Measurements from ENCODE around the gene FBN1.

Gene FBN1

GRCh38 chr15:48419896-48420295 is 225.6 kb downstream of the FBN1 start:
- no peak for DNase-seq

- DNase-seq = no peak
Observed at GRCh38 chr15:48418343-48418742, 227.2 kb downstream of the FBN1 start.

GRCh38 chr15:48416301-48416700 is 229.2 kb downstream of the FBN1 start:
- DNase-seq = no peak

- no peak for DNase-seq
Observed at GRCh38 chr15:48415036-48415886, 230.2 kb downstream of the FBN1 start.

GRCh38 chr15:48414015-48414414 is 231.5 kb downstream of the FBN1 start:
- peak; percentile 87 for DNase-seq

- DNase-seq = peak; percentile 39
Observed at GRCh38 chr15:48413304-48413703, 232.2 kb downstream of the FBN1 start.

- peak; percentile 93 for DNase-seq
Observed at GRCh38 chr15:48411971-48412591, 233.4 kb downstream of the FBN1 start.

DNA sequence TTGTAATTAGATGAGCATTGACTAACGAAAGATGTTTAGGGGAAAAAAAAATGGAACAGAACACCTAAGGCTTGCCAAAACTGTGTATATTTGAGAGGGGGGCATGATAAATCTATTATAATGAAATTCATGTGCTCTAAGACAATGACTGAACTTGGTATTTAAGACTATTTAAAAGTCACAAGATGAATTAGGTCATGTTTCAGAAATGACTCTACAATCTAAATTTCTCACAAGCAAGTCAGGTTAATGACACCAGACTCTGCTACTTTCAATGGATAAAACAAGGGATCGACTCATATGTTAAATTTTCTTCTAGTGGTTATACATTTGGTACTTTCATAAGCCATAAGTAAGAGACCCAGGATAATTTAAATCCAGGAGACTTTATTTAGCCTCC is 235.9 kb downstream of the FBN1 start:
- no peak for DNase-seq

- no peak for DNase-seq
Observed at GRCh38 chr15:48408327-48408726, 237.2 kb downstream of the FBN1 start.

DNA sequence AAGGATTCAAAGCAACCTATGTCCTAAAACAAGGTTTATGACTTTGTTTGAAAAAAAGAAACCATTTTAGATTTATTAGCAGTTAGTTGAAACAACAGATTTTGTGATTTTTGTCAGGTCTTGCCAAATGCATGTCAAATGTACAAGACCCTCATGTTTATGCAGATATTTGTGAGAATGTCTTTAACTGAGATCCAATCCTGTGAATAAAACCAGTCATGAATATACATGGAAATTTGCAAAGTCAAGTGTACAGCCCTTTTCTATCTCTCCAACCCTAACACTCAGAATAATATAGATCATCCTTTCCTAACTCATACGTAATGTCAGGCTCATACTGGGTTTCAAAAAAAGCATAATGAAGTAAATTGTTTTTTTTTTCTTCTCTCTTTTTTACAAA is 237.9 kb downstream of the FBN1 start:
- DNase-seq = no peak

DNA sequence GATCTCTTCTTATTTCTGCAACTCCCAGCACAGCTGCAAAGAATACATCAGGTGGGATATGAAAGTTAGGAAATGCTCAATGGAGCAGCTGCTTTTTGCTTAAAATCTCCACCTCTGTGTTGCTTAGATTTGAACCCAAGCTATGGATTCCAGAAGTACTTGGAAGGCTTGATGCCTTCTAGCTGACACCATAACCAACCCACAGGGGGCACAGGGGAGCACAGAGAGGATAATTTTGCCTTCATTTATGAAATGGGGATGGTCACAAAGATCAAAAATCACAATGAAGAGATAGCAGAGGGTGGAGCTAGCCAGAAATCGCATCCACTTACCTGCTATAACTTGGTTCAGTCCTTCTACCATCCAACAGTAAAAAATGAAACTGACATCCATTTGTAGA is 238.6 kb downstream of the FBN1 start:
- no peak for DNase-seq

- DNase-seq = no peak
Observed at GRCh38 chr15:48406266-48406891, 239.1 kb downstream of the FBN1 start.

DNA sequence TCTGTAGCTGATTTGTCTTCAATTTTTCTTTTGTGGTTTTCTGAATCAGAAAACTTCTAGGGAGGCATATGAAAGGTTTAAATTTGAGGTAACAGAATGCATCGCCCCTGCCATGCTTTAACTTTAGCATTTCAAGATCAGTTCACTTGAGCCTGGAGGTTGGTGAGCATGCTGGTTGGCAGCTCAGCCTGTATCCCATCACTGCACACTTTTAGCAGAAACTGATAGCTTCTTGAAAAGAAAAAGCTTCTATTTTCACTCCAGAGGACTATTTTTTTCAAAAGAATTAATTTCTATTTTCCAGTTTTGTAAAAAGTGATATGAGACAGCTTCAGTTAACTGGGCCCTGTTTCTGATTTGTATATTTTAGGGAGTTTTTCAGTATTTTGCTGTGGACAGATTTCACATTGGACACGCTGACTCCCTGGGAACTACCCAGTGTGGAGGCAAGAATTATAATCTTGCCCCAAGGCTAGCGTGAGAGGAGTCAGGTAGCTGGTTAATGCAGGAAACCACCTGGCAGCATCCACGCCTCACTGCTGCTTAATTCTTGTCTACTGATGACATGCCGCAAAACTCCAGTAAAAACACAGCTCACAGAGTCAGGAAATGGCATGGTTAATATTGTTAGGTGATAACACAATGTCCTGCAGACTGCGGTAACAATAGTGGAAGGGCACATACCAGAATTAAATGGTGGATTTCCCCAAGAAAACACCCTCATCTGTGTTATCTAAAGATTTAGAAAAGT is 242.9 kb downstream of the FBN1 start:
- no peak for DNase-seq

DNA sequence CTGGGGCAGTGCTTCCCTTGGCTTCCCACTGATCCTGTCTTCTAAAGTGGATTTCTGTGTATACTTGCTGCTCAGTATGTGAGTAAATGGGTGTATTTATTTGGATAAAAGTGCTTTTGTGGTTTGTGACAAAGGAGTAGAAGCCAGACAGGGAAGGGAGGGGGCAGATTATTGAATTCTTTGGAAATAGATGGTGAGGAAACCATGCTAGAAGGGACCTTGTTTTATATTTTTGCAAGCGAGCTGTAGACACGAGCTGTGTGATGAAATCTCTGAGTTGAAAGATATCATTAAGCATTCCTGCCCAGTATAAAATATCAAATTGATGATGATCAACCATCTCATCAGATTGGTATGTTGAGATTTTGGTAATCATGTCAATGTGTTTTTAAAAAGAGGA is 245.4 kb downstream of the FBN1 start:
- DNase-seq = peak; percentile 60

- no peak for DNase-seq
Observed at GRCh38 chr15:48397841-48398240, 247.7 kb downstream of the FBN1 start.

DNA sequence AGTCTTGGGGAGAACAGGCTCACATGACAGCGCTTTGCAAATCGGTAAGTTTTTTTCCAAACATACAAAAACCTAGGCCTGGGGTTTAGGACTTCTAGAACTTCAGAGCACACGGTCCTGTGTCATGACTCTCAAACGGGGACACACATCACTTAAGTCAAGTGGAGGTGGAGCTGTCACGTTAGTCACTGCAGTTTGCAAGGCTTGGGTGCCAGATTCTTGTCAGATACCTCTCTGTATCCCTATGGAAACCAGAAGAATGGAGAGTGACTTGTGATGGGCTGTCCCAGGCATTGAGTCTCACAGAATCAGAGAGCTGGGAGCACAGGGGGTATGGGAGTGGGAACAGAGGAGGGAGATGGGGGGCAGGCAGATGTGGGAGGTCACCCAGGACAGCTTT is 249.5 kb downstream of the FBN1 start:
- no peak for DNase-seq

DNA sequence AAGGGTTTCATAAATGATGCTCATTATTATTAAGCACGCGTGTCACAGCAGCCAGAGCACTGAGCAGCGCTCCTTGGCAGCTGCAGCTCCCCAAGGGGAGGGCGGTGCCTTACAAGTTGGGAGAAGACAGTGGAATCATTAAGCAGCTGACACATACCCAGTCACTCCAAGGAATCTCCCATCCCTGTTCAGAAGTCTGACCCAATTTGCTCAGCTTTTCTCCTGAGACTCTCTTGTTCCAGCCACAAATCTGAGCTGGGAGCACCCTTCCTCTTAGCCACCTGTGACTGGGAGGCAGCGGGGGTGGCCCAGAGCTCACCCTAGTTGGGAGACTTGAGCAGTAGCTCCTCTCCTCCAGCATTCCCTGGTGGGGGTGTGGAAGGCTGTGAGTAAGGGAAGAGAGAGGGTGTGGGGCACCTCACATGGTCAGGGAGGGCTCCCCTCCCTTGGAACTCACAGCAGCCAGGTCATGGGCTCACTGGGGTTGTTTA is 249.9 kb downstream of the FBN1 start:
- peak; percentile 89 for DNase-seq

- DNase-seq = no peak
Observed at GRCh38 chr15:48394970-48395369, 250.5 kb downstream of the FBN1 start.

DNA sequence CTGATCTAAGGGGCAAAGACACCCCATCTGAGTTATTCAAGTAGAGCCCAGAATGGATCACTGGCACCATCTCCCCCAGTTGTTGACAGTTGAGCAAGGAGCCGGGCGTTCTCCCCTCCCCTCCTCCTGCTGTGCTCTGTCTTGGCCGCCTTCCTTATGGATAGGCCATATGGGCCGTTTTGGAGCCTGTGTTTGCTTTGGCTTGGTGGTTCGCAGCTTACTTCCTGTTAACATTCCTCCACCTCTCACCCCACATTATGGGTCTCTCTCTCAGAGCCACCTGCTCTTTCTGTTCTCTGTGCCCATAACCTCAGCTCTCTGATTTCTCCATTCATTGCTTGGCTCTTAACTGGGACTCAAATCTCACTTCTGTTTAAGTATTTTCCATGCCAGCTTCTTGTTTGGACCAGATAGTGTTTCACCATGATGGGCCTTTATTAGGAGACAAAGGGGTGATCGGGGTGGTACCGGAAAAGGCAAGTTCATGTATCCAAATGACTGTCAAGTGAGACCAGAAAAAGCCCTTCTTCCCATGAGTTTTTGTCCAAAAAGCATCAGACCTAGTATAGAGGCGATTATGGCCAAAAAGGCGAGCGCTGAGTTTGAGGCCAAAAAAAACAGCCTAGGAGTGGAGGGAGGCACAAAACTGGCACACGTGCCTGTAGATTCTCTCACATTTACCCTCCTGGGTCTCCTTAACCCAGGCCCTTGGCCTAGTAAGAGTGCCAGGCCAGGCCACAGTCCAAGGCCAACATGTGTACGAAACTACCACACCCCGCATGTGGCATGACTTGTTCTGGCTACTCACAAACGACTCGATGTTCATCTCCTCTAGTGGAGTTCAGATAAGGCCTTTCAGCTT is 251.6 kb downstream of the FBN1 start:
- DNase-seq = peak; percentile 66

DNA sequence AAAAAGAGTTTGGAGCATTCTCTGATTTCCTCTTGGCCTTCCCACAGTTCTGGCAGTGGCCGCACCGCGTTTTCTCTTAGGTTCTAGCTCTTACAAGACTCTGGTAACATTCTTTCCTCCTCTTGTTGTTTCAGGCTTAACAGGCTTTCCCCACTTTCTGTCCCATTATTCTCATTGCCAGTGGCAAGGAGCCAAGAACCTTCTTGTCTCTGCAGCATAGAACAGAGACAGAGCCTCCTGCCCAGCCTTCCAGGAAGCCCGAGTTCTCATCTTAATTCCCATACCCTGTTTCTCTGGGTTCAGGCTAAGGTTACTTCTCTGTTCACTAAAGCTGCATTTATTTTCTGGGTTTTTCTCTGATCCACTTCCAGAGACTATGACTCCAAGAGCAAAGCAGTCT is 253.2 kb downstream of the FBN1 start:
- peak; percentile 54 for DNase-seq

GRCh38 chr15:48391950-48392349 is 253.6 kb downstream of the FBN1 start:
- no peak for DNase-seq

- peak; percentile 78 for DNase-seq
Observed at GRCh38 chr15:48389691-48390143, 255.8 kb downstream of the FBN1 start.
